Epithelial cell of esophagus (primary cell): ENCODE results near the gene OLFML2A.

Source experiments
- DNase-seq: peaks from one replicate; pipeline ENCODE4 v3.0.0; 2010; ENCODE audit warnings: low read depth
- H3K4me3 ChIP-seq: 2 replicates; pipeline ENCODE4 v1.5.1; 2011; ENCODE audit warnings: mild to moderate bottlenecking, low read length, control low read depth
- TF ChIP-seq, protein P1 (sequence below): IDR thresholded peaks from 2 replicates; pipeline ENCODE4 v1.5.1; 2011; ENCODE audit warnings: low read depth, mild to moderate bottlenecking, low read length, control low read depth, inconsistent platforms; ENCODE audit not compliant: insufficient read depth; ENCODE audit errors: missing control alignments

The OLFML2A gene

DNA sequence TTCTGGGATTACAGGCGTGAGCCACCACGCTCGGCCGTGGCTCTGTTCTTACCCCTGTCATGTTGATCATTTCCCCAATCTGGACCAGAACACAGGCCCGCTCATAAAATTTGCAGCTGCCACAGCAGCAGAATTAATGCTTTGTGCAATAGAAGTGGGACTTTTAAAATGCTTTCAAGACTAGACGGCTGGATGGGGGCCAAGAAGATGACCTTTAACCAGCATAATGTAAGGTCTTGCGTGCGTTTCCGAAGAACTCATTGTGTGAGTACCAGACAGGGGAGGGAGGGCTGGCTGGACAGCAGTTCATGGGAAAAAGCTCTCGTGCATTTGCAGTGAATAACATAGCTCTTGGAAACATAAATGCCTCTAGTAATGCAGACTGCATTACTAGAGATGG lies 72.9 kb downstream of the OLFML2A start:
- H3K4me3 ChIP-seq: no peak overlapping the region
- no peak for DNase-seq
- TF ChIP-seq, protein P1, sequence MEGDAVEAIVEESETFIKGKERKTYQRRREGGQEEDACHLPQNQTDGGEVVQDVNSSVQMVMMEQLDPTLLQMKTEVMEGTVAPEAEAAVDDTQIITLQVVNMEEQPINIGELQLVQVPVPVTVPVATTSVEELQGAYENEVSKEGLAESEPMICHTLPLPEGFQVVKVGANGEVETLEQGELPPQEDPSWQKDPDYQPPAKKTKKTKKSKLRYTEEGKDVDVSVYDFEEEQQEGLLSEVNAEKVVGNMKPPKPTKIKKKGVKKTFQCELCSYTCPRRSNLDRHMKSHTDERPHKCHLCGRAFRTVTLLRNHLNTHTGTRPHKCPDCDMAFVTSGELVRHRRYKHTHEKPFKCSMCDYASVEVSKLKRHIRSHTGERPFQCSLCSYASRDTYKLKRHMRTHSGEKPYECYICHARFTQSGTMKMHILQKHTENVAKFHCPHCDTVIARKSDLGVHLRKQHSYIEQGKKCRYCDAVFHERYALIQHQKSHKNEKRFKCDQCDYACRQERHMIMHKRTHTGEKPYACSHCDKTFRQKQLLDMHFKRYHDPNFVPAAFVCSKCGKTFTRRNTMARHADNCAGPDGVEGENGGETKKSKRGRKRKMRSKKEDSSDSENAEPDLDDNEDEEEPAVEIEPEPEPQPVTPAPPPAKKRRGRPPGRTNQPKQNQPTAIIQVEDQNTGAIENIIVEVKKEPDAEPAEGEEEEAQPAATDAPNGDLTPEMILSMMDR: no peak

DNA sequence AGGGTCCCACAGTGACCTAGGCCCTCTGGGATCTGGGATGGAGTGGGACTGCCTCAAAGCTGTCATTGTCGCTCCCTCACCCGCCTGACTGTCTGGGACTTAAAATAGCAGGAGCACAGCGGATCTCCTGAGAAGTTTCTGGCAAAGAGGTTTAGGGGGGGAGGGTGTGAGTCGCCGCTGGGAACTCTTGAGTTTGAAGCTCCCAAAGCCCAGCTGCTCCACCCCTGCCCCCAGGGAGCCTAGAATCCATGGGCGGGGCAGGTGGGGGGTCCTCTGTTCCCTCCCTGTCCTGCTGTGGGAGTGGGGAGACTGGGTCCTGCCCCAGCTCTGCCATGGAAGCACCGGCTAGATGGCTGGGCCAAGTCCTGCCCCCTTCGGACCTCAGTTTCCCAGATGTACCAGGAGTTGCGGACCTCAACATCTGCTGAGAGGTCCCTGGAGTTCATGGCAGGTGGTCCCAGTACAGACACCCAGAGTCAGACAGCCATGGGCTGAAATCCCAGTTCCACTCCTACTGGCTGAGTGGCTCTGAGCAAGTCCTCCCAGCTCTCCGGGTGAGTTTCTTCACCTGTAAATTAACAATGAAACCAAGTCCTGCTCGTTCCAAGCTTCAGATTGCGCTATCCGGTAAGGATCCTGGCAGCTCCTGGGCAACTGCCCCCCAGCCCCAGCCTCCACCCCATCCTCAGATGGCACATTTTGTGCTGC lies 75.3 kb downstream of the OLFML2A start:
- DNase-seq: no peak
- TF ChIP-seq, protein P1: no peak
- H3K4me3 ChIP-seq: no peak overlapping the region

DNA sequence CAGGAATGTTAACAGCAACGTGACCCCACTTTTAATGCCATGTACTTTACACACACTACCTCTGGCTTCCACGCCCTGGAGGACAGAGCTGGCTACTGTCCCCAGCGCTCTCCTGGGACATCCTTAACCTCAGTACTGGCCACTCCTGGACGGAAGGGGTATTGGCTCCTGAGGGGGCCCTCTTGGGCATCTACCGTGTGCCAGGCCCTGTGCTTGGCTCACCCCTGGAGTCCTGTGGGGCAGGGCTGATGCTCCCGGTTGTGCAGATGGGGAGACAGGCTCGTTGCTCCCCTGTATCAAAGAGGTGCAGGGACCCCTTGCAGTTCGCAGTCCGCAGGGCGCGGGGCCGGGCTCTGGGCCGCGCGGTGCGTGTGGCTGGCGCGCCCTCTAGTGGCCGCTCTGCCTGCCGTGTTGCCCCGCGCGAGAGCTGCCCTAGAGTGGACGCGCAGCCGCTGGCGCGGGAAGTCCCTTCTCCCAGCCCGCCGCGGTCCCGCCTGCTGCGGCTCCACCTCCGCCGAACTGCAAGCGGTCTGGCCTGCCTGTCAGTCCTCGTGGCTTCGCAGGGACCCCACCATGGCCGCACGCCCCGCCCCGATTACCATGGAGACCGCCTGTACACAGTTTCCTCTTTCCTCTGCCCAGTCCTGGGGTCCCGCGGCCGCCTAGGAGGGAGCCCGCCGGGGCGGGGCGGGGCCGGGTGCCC lies 76.0 kb downstream of the OLFML2A start, which contains the start of gene WDR38:
Gene WDR38, plus strand, starts transcription at position 632 of the 703 bp plus-strand sequence. CDS start 72 bp downstream, outside the sequence.
- peak; percentile 66 for DNase-seq
- H3K4me3 ChIP-seq: peak within 1 kb of the TSS; percentile 39
- TF ChIP-seq, protein P1: peak; percentile 68

DNA sequence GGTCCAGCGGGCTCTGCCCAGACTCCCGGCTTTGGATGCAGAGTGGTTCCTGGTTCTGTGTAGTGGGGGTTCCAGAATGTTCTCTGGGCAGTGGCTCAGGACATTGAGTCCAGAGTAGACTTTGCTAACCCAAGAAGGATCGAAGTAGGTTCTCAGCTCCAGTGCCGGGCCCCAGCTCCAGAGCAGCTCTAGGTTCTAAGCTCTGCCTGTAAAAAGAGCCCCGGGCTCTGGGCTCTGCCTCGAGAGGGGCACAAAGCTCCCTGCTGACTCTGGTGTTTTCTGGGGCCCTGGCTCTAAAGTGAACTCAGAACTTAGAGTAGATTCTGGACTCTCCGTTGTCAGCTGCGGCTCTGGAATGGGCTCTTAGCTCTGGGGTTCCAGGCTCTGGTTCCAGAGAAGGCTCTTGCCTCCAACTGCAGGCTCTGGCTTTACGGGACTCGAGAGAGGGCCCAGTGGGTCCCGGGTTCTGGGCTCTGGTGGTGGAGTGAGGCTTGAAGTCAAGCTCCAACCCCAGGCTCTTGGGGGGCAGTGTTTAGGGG lies 76.7 kb downstream of the OLFML2A start:
- TF ChIP-seq, protein P1: no peak
- no peak overlapping the region for H3K4me3 ChIP-seq
- DNase-seq: no peak

DNA sequence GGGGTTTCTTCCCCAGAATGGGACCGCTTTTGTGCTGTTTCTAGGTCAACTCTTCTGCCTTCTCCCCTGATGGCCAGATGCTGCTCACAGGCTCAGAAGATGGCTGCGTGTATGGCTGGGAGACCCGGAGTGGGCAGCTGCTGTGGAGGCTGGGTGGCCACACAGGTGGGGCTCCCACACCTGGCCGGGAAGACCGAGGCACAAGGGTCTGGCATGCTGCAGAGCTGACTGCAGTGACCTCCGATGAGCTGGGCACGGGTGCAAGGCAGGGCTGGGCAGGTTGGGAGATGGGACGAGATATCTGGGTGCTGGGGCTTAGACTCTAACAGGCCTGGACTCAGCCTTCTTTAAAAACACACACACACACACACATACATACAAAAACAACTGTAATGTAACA lies 77.2 kb downstream of the OLFML2A start:
- H3K4me3 ChIP-seq: no peak overlapping the region
- TF ChIP-seq, protein P1: no peak
- no peak for DNase-seq

DNA sequence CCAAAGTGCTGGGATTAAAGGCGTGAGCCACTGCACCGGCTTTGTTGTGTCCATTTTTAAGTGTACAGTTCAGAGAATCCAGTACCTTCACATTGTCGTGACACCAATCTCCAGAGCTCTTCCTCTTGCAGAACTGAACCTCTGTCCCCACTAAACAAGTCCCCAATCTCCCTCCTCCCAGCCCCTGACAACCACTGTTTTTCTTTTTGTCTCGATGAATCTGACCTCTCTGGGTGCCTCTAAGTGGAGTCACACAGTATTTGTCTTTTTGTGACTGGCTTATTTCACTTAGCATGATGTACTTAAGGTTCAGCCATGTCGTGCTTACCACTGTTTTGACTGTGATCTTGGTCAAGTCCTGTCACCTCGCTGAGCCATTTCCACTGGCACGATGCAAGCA lies 77.9 kb downstream of the OLFML2A start:
- DNase-seq: no peak
- TF ChIP-seq, protein P1: no peak

More for the DNA sequence above, 77.9 kb downstream of the OLFML2A start:
- no peak overlapping the region for H3K4me3 ChIP-seq
